Measurements from ENCODE around the gene CFAP53. TPM values are rescaled to one million over a fixed set of nuclear protein-coding genes. Genes with fewer than 3 reads are reported as not detected.

Gene CFAP53
- total and polyA plus RNA-seq, 2 of the 4 experiments (the other 2 are of a cell fraction): under 0.01 to 0.12 TPM

DNA sequence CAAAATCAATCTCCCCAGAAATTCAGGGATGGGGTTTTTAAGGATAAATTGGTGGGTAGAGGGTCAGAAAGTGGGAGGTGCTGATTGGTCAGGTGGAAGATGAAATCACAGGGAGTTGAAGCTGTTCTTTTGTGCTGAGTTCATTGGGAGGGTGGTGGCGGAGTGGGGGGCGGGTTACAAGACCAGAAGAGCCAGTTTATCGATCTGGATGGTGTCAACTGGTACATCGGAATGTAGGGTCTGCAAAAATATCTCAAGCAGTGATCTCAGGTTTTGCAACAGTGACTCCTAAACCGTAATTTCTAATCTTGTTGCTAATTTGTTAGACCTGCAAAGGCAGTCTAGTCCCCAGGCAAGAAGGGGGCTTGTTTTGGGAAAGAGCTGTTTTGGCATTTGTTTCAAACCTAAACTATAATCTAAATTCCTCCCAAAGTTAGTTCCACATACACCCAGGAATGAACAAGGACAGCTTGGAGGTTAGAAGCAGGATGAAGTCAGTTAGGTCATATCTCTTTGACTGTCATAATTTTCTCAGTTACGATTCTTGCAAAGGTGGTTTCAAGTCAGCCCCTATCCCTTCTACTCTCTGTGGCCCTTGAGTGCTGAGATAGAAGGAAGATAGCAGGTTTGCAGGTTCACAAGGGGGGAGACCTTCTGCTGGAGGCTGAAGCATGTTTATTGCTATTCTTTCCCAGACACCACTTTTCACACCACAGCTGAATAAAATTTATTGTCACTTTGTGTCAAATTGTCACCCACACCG is 33.5 kb upstream of the CFAP53 start:
- Histone ChIP-seq H3K9me3 (ENCODE audit: control insufficient read depth, insufficient read depth, low read length) (no peaks in the 10 kb centered on the region), H3K9ac (ENCODE audit: low read depth, low read length) (no peak overlapping the region), H3K9me1 (ENCODE audit: insufficient read depth, low read length) (no peaks in the 10 kb centered on the region), H3K14ac (replicated peaks; ENCODE audit: low read depth, low read length) (no peak overlapping the region), H3K23ac (ENCODE audit: low read depth, low read length) (no peak overlapping the region), H3K4me3 (ENCODE audit: insufficient read depth, low read depth, low read length) (no peak overlapping the region), H4K91ac (ENCODE audit: insufficient read depth, low read depth, low read length) (no peak overlapping the region), H2AK9ac (replicated peaks; ENCODE audit: low read depth, low read length, poor library complexity) (no peak overlapping the region), H4K8ac (ENCODE audit: low read depth in 2 of 2, low read length in 2 of 2) (no peak overlapping the region), H4K20me1 (ENCODE audit: insufficient read depth, low read length) (no peaks in the 10 kb centered on the region), H3K4me1 (ENCODE audit: control insufficient read depth, insufficient read depth, low read length) (no peaks in the 10 kb centered on the region), H2BK5ac (ENCODE audit: low read depth, low read length, poor library complexity, severe bottlenecking) (no peak overlapping the region), H3K18ac (ENCODE audit: low read depth, low read length) (no peak overlapping the region), H3K56ac (ENCODE audit: extremely low read depth, insufficient read depth, low read length) (no peak overlapping the region), H3K4ac (ENCODE audit: low read depth, low read length) (no peak overlapping the region), H2AK5ac (ENCODE audit: low read depth, low read length) (no peak overlapping the region), H3K27ac (ENCODE audit: insufficient read depth, low read length) (no peak overlapping the region), H3K79me1 (ENCODE audit: low read depth in 1 of 2, low read length in 2 of 2) (no peaks in the 10 kb centered on the region), H3K36me3 (ENCODE audit: control insufficient read depth, insufficient read depth, low read length) (no peaks in the 10 kb centered on the region), H2AFZ (replicated peaks; ENCODE audit: low read length, poor library complexity) (no peak overlapping the region), H4K5ac (ENCODE audit: low read depth, low read length) (no peak overlapping the region), H2BK15ac (ENCODE audit: low read depth, low read length) (no peak overlapping the region), H3K4me2 (ENCODE audit: low read depth, low read length) (no peak overlapping the region), H3K27me3 (ENCODE audit: control insufficient read depth, insufficient read depth, low read length) (peaks cover 15% of the 10 kb centered on the region), H2BK120ac (ENCODE audit: low read depth, low read length) (no peak overlapping the region), H2BK20ac (ENCODE audit: low read depth, low read length) (no peak overlapping the region)
- in situ Hi-C loops (cut with MboI; ENCODE audit: low sequenced_read_pairs) (loop anchor here (25.0 kb wide), 2 partner anchors 737 to 1663 kb away; partner anchors contain the start of gene SMAD4), dilution Hi-C loops (cut with HindIII; ENCODE audit: low sequenced_read_pairs, unreplicated experiment) (no loop called here), intact Hi-C loops (cut with micrococcal nuclease) (no loop called here)
- TF ChIP-seq RCOR1 (IDR thresholded peaks at IDR 0.05; ENCODE audit: insufficient replicate concordance, low read length) (no peak), MAZ (IDR thresholded peaks at IDR 0.05; ENCODE audit: borderline replicate concordance, low read depth, low read length) (no peak), RFX5 (IDR thresholded peaks at IDR 0.05; ENCODE audit: low read depth, low read length) (no peak), BHLHE40 (IDR thresholded peaks at IDR 0.05; ENCODE audit: low read depth, low read length) (no peak), MAFK (IDR thresholded peaks at IDR 0.05; ENCODE audit: low read depth, low read length) (no peak), POLR2A (IDR thresholded peaks at IDR 0.05; ENCODE audit: low read depth, low read length) (no peak), CEBPB (IDR thresholded peaks at IDR 0.05; ENCODE audit: low read depth, low read length) (no peak), FOS (IDR thresholded peaks at IDR 0.05; ENCODE audit: low read depth, low read length) (no peak), MXI1 (IDR thresholded peaks at IDR 0.05; ENCODE audit: borderline replicate concordance, low read depth, low read length) (no peak), CHD1 (IDR thresholded peaks at IDR 0.05; ENCODE audit: low read depth, low read length) (no peak), RAD21 (IDR thresholded peaks at IDR 0.05; ENCODE audit: low read length) (no peak), SMC3 (IDR thresholded peaks at IDR 0.05; ENCODE audit: low read depth, low read length) (no peak), NFE2L2 (IDR thresholded peaks at IDR 0.05; ENCODE audit: low read depth, low read length) (no peak), CTCF (conservative IDR thresholded peaks at IDR 0.05; ENCODE audit: low read depth, low read length) (no peak)
- TF ChIP-seq, protein P1, sequence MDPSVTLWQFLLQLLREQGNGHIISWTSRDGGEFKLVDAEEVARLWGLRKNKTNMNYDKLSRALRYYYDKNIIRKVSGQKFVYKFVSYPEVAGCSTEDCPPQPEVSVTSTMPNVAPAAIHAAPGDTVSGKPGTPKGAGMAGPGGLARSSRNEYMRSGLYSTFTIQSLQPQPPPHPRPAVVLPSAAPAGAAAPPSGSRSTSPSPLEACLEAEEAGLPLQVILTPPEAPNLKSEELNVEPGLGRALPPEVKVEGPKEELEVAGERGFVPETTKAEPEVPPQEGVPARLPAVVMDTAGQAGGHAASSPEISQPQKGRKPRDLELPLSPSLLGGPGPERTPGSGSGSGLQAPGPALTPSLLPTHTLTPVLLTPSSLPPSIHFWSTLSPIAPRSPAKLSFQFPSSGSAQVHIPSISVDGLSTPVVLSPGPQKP (IDR thresholded peaks at IDR 0.05; ENCODE audit: borderline replicate concordance, low read depth, low read length): no peak
- TF ChIP-seq, protein P2, sequence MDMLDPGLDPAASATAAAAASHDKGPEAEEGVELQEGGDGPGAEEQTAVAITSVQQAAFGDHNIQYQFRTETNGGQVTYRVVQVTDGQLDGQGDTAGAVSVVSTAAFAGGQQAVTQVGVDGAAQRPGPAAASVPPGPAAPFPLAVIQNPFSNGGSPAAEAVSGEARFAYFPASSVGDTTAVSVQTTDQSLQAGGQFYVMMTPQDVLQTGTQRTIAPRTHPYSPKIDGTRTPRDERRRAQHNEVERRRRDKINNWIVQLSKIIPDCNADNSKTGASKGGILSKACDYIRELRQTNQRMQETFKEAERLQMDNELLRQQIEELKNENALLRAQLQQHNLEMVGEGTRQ (IDR thresholded peaks at IDR 0.05; ENCODE audit: low read depth, low read length): no peak
- no TSS peak for BruUV-seq (replicated peaks)
- ATAC-seq (ENCODE audit: low read depth) (no peak), DNase-seq (no peak)
- ChIA-PET CTCF (no interaction called here), POLR2A (ENCODE audit: unreplicated experiment) (no interaction called here)
- WGBS, 2 experiments (ENCODE audit: extremely low coverage in 2 of 2, insufficient read length in 1 of 2): 82% methylated on average over 4 of the region's 7 CpGs; no CpG with 5 or more reads in 1 of the 2 experiments
